ENCODE data around the gene TMEM91.
A peak's percentile ranks its signal among the peaks of the same experiment; 100 is the strongest.
"Not testable (repeated sequence)": the region's sequence is repeated elsewhere in the genome, so short reads cannot be mapped to it uniquely, and the experiment has no call there.

The TMEM91 gene

DNA sequence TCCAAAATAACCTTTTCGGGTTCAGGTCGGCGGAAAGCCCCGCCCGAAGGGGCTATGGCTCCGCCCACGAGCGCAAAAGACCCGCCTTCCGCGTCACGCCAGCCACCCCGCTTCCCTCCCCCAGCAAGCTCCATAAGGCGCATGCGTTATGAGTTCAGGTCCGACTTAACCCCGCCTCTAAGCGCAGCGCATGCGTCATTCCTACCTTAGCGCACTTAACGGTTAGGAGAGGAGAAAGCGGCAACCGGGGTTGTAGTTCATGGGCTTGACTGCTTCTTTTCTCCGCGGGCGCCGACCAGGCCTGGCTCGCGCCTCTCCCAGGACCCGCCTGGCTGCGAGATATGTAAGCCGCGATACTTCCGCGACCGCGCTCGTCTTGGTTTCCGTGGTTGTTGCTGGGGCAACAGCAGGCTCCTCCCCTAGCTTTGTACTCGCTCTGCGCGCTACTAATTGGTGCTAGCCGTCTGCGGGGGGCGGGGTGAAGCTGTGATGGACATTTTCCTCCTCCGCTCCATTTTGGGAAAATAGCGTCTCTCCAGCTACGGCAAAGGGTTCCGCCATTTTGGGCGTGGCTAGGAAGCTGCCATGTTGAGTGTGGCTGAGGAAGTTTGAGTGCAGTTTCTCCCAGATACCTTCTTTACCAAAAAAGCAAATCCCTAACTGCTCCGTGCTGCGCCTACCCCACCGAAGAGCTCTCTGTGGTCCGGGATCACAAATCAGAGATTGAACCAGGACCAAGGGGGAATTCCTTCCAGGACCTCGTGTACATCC lies 12.4 kb upstream of the TMEM91 start, which contains the start of gene B9D2:
TSS of gene B9D2 (minus strand) at position 397 of the 771 bp plus-strand sequence. CDS start 630 bp downstream, outside the sequence.
- no peak for TF ChIP-seq CTCF (IDR thresholded peaks at IDR 0.05; ENCODE audit: control extremely low read depth, extremely low read depth, low read depth, missing control alignments)
- ChIA-PET POLR2A (interaction anchor here (0.5 to 3.0 kb wide), 8 partner anchors 8 to 938 kb away, joined by 3 to 25 read pairs (median 6); partner anchors contain the start of genes SERTAD1 and TGFB1), CTCF (interaction anchor here (0.7 to 4.1 kb wide), 9 partner anchors 9 to 207 kb away, joined by 3 to 68 read pairs (median 4); partner anchors contain the start of gene TGFB1)
- peak; percentile 97 for DNase-seq (ENCODE audit: extremely low spot score)

GRCh38 chr19:41364524-41365391 lies 11.6 kb upstream of the TMEM91 start:
- CTCF ChIA-PET = interaction anchor here (0.7 to 4.1 kb wide), 14 partner anchors 8 to 232 kb away, joined by 3 to 68 read pairs (median 4); partner anchors contain the start of gene TGFB1
- POLR2A ChIA-PET = interaction anchor here (0.7 to 3.0 kb wide), 7 partner anchors 9 to 166 kb away, joined by 3 to 25 read pairs (median 6); partner anchors contain the start of gene TGFB1
- no peak for TF ChIP-seq CTCF (IDR thresholded peaks at IDR 0.05; ENCODE audit: control extremely low read depth, extremely low read depth, low read depth, missing control alignments)
- DNase-seq (ENCODE audit: extremely low spot score) = no peak

DNA sequence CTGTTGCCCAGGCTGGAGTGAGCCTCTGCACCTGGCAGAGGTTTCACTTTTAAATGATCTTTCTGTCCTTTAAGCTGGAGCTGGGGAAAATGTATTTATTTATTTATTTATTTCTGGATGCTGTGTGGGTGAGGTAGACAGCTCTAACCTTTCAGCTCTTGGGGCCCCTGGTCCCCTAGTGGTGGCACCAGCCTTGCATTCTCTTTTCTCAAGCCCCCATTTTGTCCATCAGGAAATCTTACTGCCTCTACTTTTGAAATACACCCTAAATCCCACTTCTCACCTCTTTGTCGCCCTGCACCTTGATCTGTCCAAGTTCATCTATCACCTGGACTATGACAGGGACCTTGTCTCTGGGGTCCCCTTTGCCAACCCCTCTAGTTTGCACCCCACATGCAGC lies 10.2 kb upstream of the TMEM91 start:
- no peak for DNase-seq (ENCODE audit: extremely low spot score)
- ChIA-PET POLR2A (interaction anchor here (0.7 to 3.0 kb wide), 2 partner anchors 14 to 914 kb away, joined by 3 to 25 read pairs; partner anchors contain the start of gene TGFB1), CTCF (interaction anchor here (1.0 to 4.1 kb wide), 7 partner anchors 8 to 198 kb away, joined by 3 to 68 read pairs (median 3); partner anchors contain the start of gene TGFB1)
- no peak for TF ChIP-seq CTCF (IDR thresholded peaks at IDR 0.05; ENCODE audit: control extremely low read depth, extremely low read depth, low read depth, missing control alignments)

DNA sequence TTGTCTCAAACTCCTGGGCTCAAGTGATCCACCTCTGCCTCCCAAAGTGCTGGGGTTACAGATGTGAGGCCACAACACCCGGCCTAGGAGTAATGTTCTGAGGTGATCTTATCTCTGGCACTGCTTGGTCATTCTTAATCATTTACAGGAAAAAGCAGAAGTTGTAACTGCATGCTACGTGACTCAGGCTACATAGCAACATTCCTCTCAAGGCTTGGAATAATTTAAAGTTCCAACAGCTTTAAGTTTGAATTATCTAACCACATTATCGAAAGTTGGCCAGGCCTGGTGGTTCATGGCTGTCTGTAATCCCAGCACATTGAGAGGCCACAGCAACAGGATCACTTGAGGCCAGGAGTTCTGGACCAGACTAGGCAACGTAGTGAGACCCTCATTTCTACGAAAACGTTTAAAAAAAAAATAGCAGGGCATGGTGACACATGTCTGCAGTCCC lies 8.5 kb upstream of the TMEM91 start:
- ChIA-PET POLR2A (interaction anchor here (0.6 kb wide), 1 partner anchor 1924 kb away, joined by 3 read pairs; no protein-coding TSS in a partner anchor), CTCF (interaction anchor here (0.8 to 3.5 kb wide), 4 partner anchors 10 to 35 kb away, joined by 3 to 18 read pairs (median 5); partner anchors contain the start of gene TGFB1)
- TF ChIP-seq CTCF (IDR thresholded peaks at IDR 0.05; ENCODE audit: control extremely low read depth, extremely low read depth, low read depth, missing control alignments) = no peak
- no peak for DNase-seq (ENCODE audit: extremely low spot score)

DNA sequence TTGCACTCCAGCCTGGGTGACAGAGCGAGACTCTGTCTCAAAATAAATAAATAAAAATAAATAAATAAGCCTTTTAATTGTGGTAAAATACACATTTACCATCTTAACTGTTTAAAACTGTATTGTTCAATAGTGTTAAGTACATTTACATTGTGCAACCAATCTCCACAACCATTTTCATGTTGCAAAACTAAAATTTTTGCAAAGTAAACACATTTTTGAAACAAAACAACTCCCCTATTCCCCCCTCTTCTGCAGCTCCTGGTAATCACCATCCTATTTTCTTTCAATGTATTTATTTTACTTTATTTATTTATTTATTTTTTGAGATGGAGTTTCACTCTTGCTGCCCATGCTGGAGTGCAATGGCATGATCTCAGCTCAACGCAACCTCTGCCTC lies 6.6 kb upstream of the TMEM91 start:
- ChIA-PET POLR2A (interaction anchor here (0.6 kb wide), 1 partner anchor 122 kb away, joined by 3 read pairs; no protein-coding TSS in a partner anchor), CTCF (interaction anchor here (1.4 to 3.5 kb wide), 3 partner anchors 9 to 24 kb away, joined by 3 to 18 read pairs (median 7); partner anchors contain the start of gene TGFB1)
- DNase-seq (ENCODE audit: extremely low spot score) = no peak
- no peak for TF ChIP-seq CTCF (IDR thresholded peaks at IDR 0.05; ENCODE audit: control extremely low read depth, extremely low read depth, low read depth, missing control alignments)

GRCh38 chr19:41371119-41371518 lies 5.2 kb upstream of the TMEM91 start:
- POLR2A ChIA-PET; DNase-seq (ENCODE audit: extremely low spot score): not testable (repeated sequence)
- CTCF ChIA-PET = interaction anchor here (1.4 kb wide), 1 partner anchor 23 kb away, joined by 3 read pairs; no protein-coding TSS in a partner anchor

Measured in GM10248 (cell line).